Choroid plexus epithelial cell (primary cell): Measurements from ENCODE around the gene SPEF2.
A peak's percentile ranks its signal among the peaks of the same experiment; 100 is the strongest.

Experiments used
- DNase-seq: peaks from one replicate; pipeline ENCODE4 v3.0.0-alpha.2; 2010; ENCODE audit warnings: low read depth
- H3K4me3 ChIP-seq: 2 replicates; pipeline ENCODE4 v1.5.1; 2011; ENCODE audit warnings: low read depth, mild to moderate bottlenecking, control low read depth, low read length, moderate library complexity
- CTCF ChIP-seq: conservative IDR thresholded peaks from 2 replicates; pipeline ENCODE4 v1.5.1; 2011; ENCODE audit warnings: low read depth, mild to moderate bottlenecking, control low read depth, inconsistent platforms, low read length, moderate library complexity

Gene SPEF2

GRCh38 chr5:35617435-35618303 lies at the start of gene SPEF2:
Gene SPEF2 (plus strand): TSS chr5:35617863. CDS start chr5:35617998, 135 bp downstream.
- TF ChIP-seq CTCF: peak; percentile 92
- peak within 1 kb of the TSS; percentile 80 for H3K4me3 ChIP-seq
- peak; percentile 93 for DNase-seq

- DNase-seq: no peak
- no peak overlapping the region for H3K4me3 ChIP-seq
- TF ChIP-seq CTCF: no peak
Observed at GRCh38 chr5:35575578-35575977, 42.1 kb upstream of the SPEF2 start.

GRCh38 chr5:35587419-35587818 lies 30.2 kb upstream of the SPEF2 start:
- no peak overlapping the region for H3K4me3 ChIP-seq
- no peak for TF ChIP-seq CTCF
- no peak for DNase-seq

- no peak for DNase-seq
- no peak overlapping the region for H3K4me3 ChIP-seq
- TF ChIP-seq CTCF: no peak
Observed at GRCh38 chr5:35593338-35593737, 24.3 kb upstream of the SPEF2 start.

GRCh38 chr5:35598707-35599370 lies 18.8 kb upstream of the SPEF2 start:
- no peak overlapping the region for H3K4me3 ChIP-seq
- peak; percentile 1 for DNase-seq
- TF ChIP-seq CTCF: peak; percentile 3

GRCh38 chr5:35600591-35600990 lies 17.1 kb upstream of the SPEF2 start:
- no peak for TF ChIP-seq CTCF
- no peak overlapping the region for H3K4me3 ChIP-seq
- DNase-seq: no peak
